MM.1S (cell line): ENCODE results near the gene CPT1B.

ENCODE experiments used
- EZH2 ChIP-seq: fragments of 300-600 bp; sonication (generic); optimal IDR thresholded peaks from 2 replicates; pipeline ENCODE3; 2017; ENCODE audit warnings: low read depth, mild to moderate bottlenecking, antibody characterized with exemption, low read length, mixed read lengths
- TF ChIP-seq, protein P1 (sequence below): fragments of 300-600 bp; sonication (generic); IDR thresholded peaks from 2 replicates; pipeline ENCODE4 v1.5.1; 2016; ENCODE audit warnings: antibody characterized with exemption, low read length, mixed read lengths

DNA sequence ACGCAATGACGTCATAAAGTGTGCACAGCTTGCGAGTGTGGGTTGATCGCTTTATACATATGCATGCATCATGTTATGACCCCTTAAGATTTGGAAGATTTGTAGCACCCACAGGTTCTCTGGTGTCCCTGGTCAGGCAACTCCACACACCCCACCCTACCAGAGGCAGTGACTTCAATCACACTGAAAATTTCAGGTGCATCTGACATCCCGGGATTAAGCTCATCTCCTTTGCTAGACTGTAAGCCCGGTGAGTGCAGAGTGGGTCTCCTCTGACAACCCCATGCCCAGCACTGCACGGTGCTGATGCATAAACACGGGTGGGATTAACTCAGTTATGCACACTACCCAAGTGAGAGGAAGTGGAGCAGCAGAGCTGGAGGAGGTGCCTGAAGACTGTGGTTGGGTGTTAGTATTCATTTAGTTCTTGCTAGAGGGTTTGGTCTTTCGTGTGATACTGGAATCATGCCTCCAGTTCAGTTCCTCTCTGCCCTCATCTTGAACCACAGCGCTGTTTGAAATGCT, 43.2 kb upstream of the CPT1B start:
- TF ChIP-seq, protein P1, sequence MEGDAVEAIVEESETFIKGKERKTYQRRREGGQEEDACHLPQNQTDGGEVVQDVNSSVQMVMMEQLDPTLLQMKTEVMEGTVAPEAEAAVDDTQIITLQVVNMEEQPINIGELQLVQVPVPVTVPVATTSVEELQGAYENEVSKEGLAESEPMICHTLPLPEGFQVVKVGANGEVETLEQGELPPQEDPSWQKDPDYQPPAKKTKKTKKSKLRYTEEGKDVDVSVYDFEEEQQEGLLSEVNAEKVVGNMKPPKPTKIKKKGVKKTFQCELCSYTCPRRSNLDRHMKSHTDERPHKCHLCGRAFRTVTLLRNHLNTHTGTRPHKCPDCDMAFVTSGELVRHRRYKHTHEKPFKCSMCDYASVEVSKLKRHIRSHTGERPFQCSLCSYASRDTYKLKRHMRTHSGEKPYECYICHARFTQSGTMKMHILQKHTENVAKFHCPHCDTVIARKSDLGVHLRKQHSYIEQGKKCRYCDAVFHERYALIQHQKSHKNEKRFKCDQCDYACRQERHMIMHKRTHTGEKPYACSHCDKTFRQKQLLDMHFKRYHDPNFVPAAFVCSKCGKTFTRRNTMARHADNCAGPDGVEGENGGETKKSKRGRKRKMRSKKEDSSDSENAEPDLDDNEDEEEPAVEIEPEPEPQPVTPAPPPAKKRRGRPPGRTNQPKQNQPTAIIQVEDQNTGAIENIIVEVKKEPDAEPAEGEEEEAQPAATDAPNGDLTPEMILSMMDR = no peak
- TF ChIP-seq EZH2 = no peak
